ENCODE results near the gene CDHR4. TPM values are rescaled to one million over a fixed set of nuclear protein-coding genes. Genes with fewer than 3 reads are reported as not detected.

The CDHR4 gene
- total RNA-seq, 1 donor from 2014 or later: not detected

GRCh38 chr3:49804141-49805041 lies 4.7 kb upstream of the CDHR4 start:
- DNase-seq (ENCODE audit: low spot score in 2 of 2) (no peak), FAIRE-seq (no peak)

- no peak for FAIRE-seq
Measured at GRCh38 chr3:49803465-49804140, 3.9 kb upstream of the CDHR4 start.

GRCh38 chr3:49802719-49803464 lies 3.2 kb upstream of the CDHR4 start, which contains the start of gene INKA1:
Gene INKA1, plus strand, starts transcription at chr3:49803261. Its CDS starts 132 bp downstream, at chr3:49803393.
- DNase-seq (ENCODE audit: low spot score in 2 of 2) (peak; percentile 84 to 91), FAIRE-seq (no peak)

More at GRCh38 chr3:49803465-49804140, 3.9 kb upstream of the CDHR4 start:
- DNase-seq (ENCODE audit: low spot score in 2 of 2): peak in 1 of 2 donors; percentile 45

DNA sequence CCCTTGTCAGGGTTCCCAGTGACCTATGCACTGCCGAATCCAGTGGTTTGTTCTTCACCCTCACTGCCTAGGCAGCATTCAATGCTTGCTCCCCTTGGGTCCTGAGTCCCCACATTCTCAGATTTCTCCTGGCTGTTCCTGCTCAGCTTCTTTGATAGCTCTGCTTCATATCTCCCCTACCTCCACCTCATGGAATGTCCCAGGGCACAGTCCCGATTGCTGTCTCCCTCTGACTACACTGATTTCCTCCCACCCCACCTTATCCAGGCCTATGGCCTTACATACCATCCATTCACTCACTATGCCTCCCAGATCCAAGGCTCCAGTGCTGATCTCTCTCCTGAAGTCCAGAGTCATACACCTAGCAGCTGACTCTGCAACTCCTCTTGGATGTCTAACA lies 1.5 kb upstream of the CDHR4 start:
- FAIRE-seq (no peak), DNase-seq (ENCODE audit: low spot score in 2 of 2) (no peak)

DNA sequence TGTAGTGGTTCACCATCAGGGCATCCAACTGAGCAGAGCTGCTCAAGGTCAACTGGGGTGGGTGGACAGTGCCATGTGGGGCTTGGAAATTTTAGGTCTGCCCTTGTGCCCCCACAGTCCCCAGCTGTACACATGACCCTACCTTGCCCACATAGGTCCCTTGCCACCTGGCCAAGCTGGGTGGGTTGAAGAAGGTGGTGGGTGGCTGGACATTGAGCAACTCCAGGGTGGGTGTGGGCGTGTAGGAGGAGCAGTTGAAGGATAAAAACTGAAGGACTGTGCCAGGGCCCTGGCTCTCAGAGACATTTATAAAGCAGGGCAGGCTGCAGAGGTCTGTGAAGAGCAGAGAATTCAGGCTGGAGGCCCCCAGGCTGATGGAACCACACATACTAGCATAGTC lies 568 bp downstream of the CDHR4 start:
- FAIRE-seq (no peak), DNase-seq (ENCODE audit: low spot score in 2 of 2) (no peak)

DNA sequence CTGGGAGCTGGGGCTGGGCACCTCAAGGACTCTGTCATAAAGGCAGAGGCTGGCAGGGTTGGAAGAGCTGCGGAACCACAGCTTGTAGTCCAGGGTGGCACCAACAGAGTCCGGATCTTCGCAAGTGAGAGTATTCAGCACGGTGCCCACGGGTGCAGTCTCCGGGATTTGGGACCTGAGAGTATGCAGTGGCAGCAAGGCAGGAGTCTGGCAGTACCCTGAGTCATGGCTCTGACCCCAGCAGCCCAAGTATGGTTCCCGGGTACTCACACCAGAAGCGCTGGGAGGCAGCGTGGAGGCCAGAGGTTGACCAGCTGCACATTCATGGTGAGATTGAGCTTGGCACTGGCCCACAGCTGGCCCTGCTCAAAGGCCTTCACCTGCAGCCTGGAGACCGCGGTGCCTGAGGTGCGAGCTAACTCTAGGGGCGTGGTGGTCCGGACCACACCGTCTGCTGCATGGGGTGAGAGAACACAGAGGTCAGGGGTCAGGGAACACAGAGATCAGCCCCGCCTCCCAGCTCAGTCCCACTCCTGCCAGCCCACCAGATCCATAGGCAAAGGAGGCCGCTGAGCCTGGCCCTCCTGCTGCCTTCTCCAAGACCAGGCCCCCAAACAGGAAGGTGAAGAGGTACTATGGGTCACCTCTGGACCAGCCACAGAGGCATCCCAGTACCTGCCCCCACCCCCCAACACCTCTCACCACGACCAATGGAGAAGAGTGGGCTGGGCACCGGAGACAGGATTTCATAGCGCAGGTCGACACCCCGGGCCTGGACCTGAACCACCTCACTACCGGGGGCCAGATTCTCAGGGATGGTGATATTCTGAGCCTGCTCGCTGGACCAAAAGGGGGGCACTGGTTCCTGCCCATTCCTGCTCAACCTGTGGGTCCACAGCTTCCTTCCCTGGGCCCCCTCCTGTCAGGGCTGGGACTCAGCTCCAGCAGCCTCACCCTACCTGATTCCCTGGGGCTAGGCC lies 4.5 kb downstream of the CDHR4 start:
- FAIRE-seq: no peak

DNA sequence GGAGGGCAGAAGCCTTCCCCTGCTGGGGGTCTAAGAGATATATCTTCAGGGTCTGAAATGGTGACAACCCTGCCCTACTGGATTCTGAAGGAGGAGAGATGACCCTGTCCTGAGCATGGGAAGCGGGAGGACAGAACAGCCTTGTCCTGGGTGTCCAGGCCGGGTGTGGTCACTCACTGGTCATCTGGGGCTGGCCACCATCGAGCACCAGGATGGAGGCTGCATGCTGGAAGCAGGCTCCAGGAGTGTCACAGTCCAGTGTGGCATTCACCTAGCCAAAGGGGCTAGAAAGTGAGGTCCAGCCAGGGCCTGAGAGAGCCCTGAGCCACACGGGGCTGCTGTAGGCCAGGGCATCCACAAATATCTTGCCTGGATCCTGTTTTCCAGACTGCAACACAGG lies 5.2 kb downstream of the CDHR4 start:
- FAIRE-seq: no peak
- no peak for DNase-seq (ENCODE audit: low spot score in 2 of 2)

More for the DNA sequence above, 4.5 kb downstream of the CDHR4 start:
- DNase-seq (ENCODE audit: low spot score in 2 of 2): no peak

GRCh38 chr3:49793486-49794085 lies 6.1 kb downstream of the CDHR4 start:
- FAIRE-seq: no peak

DNA sequence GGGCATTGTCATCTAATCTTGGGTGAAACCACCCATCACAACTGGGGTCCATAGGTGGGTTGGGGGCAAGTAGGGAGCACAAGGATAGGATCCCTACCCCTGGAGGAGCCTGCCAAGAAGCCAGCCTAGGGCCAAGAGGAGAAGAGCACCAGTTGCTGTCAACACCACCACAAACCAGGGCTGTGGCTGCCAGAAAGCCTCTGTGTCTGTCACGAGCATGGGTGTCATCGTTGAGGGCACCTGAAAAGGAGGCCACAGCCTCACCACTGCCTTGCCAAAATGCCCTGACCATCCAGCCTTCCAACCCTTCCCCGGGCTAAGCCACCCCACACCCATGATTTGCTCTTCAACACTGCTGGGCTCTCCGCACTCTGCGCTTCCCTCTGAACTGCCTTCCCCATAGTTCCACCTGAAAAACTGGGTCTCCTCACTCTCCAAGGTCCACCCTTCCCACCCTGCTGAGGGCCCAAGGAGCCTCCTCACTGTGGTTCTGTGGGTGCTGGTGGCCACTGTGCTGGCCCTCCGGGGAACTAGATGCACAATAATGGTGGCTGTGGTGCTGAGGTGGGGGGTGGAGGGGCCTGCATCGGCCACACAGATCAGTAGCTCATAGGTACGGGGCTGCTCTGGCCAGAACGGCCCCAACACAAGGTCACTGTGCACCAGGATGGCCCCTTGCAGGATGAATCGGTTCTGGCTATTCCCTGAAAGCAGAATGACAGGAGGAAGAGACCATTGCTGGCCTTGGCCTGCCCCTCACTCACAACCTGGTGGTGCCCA lies 7.1 kb downstream of the CDHR4 start:
- DNase-seq (ENCODE audit: low spot score in 2 of 2): no peak
- no peak for FAIRE-seq

More at GRCh38 chr3:49793486-49794085, 6.1 kb downstream of the CDHR4 start:
- DNase-seq (ENCODE audit: low spot score in 2 of 2): no peak

GRCh38 chr3:49791571-49791970 lies 8.1 kb downstream of the CDHR4 start:
- FAIRE-seq: no peak
- DNase-seq (ENCODE audit: low spot score in 2 of 2): no peak

DNA sequence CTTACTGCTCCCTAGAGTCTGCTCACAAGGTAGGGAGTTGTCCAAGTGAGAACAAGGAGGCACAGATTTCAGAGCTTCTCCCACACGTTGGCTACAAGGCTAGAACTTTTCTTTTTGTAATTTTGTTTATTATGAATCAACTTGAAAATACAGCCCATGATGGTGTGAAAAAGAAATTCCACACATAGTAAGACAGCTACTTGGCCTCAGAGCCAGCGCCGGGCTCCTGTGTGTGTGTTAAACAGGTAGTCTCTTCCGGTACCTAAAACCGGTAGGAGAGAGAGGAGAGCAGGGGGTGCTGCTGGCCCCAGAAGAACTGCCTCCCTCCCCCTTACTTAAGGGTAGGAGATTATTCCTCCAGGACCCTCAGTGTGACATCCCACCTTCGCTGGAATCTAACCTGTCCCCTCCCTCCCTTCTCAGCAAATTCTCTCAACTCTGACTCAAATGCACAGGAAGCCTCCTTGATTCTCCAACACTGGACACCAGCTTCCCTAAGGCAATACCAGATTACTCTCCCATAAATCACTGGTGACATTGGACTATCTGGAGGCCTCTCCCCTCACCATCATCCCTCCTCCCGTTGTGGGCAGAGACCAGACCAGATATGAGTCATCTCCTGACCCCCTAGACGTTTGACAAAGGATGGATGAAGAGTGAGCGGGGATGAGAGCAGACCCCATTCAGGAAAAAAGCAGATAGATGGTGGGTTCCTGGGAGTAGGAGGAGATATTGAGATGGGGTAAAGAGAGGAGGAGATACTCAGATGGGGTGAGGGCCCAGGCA lies 8.9 kb downstream of the CDHR4 start:
- DNase-seq (ENCODE audit: low spot score in 2 of 2): no peak
- no peak for FAIRE-seq

GRCh38 chr3:49788056-49788455 lies 11.6 kb downstream of the CDHR4 start:
- DNase-seq (ENCODE audit: low spot score in 2 of 2): no peak
- no peak for FAIRE-seq

DNA sequence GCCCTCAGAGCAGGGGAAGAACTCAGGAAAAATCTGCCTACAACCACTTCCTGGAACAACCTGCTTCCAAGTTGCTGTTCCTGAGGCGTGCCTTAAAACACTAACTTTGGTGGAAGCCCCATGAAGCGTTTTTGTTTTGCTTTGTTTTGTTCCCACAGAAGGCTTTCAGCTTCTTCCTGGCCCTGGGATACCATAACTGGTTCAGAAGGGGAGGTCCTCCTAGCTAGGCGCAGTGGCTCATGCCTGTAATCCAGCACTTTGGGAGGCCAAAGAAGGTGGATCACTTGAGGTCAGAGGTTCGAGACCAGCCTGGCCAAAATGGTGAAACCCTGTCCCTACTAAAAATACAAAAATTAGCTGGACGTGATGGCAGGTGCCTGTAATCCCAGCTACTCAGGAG lies 12.1 kb downstream of the CDHR4 start:
- no peak for FAIRE-seq
- no peak for DNase-seq (ENCODE audit: low spot score in 2 of 2)

DNA sequence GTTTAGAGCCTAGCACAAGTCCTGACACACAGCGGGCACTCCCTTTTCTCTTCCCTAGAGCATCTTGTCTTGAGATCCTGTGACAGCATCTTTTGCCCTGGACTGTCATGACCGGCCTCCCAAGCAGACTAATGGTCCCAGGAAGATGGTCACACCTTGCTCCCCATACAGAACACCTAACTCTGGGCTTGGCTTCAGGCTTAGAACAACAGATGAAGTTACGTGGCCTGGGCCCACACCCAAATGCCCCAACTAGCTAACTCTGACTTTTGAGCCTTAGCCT lies 12.6 kb downstream of the CDHR4 start:
- no peak for DNase-seq (ENCODE audit: low spot score in 2 of 2)

DNA sequence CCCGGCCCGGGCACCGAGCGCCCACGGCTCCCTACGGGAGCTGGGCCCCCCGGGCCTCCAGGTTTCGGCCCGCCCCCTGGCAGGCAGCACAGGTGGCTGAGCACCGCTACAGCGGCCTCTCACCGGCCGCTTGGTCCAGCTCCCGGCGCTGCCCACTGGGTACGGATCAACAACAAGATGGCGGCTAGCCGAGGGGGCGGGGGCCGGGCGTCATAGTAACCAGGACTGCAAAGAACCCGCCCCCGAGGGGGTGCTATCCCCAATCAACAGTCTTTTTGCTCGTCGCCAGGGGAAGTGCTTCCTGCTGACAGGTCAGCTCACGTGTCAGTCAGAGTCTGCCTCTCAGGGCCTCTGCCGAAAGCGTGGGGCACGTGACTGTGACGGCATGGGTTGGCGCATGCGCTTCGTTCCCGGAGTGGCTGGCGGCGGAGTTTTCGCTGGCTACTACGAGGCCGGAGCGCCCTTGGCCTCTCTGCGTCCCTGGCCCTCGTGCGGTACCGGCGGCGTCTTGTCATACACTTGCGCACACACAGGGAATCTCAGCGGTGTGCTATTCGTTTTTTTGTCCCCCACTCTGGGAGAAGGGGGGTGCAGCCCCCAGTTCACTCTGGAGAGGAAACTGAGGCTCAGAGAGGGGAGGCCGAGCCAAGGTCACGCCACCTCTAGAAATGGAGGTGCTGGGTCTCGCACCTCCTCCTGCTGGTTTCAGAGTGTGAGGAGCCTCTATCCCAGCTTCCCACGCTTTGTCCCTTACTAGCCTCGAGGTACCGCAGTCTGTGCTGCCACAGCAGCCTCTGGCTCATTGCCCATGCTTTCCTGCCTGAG lies 13.1 kb downstream of the CDHR4 start, which contains the start of gene IP6K1:
IP6K1 (minus strand) TSS at position 186 of the 825 bp plus-strand sequence. CDS start 38,502 bp downstream, outside the sequence.
- DNase-seq (ENCODE audit: low spot score in 2 of 2): peak; percentile 100
- peak; percentile 96 for FAIRE-seq

More for the DNA sequence above, 12.6 kb downstream of the CDHR4 start:
- no peak for FAIRE-seq

GRCh38 chr3:49785565-49786356 lies 13.9 kb downstream of the CDHR4 start:
- FAIRE-seq: no peak
- no peak for DNase-seq (ENCODE audit: low spot score in 2 of 2)

Data from frontal cortex (tissue), 4 donors.